Hematopoietic multipotent progenitor cell treated with erythropoietin and hydrocortisone succinate and interleukin-3 and kit ligand, for 4 days (in vitro differentiated cells): ENCODE data around the gene ALDH4A1.
"Not testable (repeated sequence)": the region's sequence is repeated elsewhere in the genome, so short reads cannot be mapped to it uniquely, and the experiment has no call there.

Source experiments
- DNase-seq: peaks from one replicate; pipeline ENCODE4 v3.0.0-alpha.2; 2015

Gene ALDH4A1

GRCh38 chr1:18847723-18848122 lies 54.6 kb downstream of the ALDH4A1 start:
- not testable (repeated sequence) for DNase-seq

DNA sequence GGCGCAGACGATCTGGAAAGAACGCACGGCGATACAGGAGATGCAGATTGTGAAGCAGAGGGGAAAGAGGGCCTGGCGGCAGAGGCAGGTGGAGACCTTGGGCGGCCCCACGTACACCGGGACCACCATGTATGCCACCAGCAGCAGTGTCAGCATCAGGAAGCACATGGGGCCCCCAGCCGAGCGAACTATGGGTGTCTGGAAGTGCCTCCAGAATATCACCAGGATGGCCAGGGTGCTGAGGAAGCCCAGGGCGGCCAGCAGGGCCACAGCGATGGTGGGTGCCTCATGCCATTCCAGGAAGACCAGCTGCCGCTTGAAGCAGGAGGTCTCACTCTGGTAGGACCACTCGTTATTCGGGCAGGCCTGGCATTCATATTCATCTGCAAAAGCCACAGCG lies 62.2 kb downstream of the ALDH4A1 start:
- no peak for DNase-seq

GRCh38 chr1:18836654-18837053 lies 65.7 kb downstream of the ALDH4A1 start:
- no peak for DNase-seq

DNA sequence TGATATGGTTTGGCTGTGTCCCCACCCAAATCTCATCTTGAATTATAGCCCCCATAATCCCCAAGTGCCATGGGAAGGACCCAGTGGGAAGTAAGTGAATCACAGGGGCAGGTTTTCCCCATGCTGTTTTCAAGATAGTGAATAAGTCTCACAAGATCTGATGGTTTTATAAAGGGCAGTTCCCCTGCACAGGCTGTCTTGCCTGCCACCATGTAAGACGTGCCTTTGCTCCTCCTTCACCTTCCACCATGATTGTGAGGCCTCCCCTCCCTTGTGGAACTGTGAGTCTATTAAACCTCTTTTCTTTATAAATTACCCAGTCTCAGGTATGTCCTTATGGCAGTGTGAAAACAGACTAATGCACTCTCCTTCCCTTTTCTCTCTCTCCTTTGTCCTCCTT lies 70.0 kb downstream of the ALDH4A1 start:
- DNase-seq, result not testable (repeated sequence)

DNA sequence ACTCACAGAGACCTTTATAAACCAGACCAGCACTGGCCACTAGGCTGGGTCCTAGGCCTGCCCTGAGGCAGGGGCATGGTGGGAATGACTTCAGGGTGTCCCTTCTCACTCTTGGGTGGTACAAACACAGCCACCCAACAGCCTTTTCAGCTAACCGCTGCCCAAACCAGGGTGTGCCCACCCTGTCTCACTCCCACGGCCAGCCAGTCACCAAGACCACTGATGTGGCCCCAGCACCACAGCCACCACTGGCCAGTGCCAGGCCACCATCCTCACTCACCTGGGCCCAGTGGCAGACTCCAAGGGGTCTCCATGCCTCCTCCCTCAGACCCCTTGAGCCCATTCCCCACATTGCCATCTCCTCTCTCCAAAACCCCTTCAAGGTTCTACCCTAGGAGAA lies 70.7 kb downstream of the ALDH4A1 start:
- no peak for DNase-seq

- no peak for DNase-seq
Observed at GRCh38 chr1:18830596-18830995, 71.8 kb downstream of the ALDH4A1 start.

- no peak for DNase-seq
Observed at GRCh38 chr1:18829671-18830070, 72.7 kb downstream of the ALDH4A1 start.

- DNase-seq, result no peak
Observed at GRCh38 chr1:18828224-18828623, 74.1 kb downstream of the ALDH4A1 start.

DNA sequence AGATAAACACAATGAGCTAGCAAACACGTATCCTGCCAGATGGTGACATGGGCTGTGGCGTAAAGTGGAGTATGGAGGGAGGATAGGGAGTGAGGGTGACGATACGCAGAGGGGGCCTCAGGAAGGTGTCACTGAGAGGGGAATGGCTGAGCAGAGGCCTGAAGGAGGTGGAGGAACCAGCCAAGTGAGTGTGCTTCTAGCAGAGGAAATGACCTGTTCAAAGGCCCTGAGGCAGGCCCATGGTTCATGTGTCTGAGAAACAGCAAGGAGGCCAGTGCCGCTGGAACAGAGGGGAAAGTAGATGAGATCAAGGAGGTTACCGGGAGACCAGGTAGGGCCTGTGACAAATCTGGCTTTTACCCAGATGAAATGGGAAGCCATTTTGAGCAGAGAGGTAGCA lies 78.9 kb downstream of the ALDH4A1 start:
- DNase-seq, result no peak
